NB4 (cell line): ENCODE measurements around the gene MATN3.

Experiments
- DNase-seq: peaks from one replicate; pipeline ENCODE4 v3.0.0; 2010; ENCODE audit warnings: low read depth
- H3K4me3 ChIP-seq: one replicate; pipeline ENCODE4 v1.5.1; 2011; ENCODE audit warnings: mild to moderate bottlenecking, low read depth, low read length, moderate library complexity
- MYC ChIP-seq: IDR thresholded peaks from 2 replicates; pipeline ENCODE4 v1.6.1; 2011; ENCODE audit warnings: low read depth, low read length
- POLR2A ChIP-seq: IDR thresholded peaks from 2 replicates; pipeline ENCODE4 v1.6.1; 2011; ENCODE audit warnings: mild to moderate bottlenecking; ENCODE audit not compliant: insufficient read length; ENCODE audit errors: extremely low read depth
- TF ChIP-seq, protein P1 (sequence below): IDR thresholded peaks from one replicate; pipeline ENCODE4 v1.5.1; 2012; ENCODE audit warnings: low read depth, low read length
- TF ChIP-seq, protein P2 (sequence below): IDR thresholded peaks from 2 replicates; pipeline ENCODE4 v1.6.1; 2011; ENCODE audit warnings: low read depth, low read length

Gene MATN3

DNA sequence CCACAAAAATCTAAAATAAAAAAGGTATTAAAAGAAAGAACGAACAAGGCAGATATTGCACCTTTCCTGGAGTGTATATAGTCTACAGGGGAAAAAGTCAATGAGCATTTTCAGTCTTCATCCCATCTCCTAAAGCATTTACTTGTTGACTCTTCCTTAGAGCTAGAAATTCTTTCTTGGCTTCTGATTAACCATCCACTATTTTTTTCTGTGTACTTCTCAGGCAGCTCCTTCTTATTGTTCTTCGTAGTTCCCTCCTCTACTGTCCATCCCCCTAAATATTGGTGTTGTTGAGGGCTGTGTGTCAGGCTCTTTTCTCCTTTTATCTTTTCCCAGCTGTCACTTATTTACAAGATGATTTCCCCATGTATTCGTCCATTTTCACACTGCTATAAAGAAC lies 42.5 kb upstream of the MATN3 start:
- no peak for DNase-seq
- TF ChIP-seq POLR2A (no peak), MYC (no peak)
- TF ChIP-seq, protein P1, sequence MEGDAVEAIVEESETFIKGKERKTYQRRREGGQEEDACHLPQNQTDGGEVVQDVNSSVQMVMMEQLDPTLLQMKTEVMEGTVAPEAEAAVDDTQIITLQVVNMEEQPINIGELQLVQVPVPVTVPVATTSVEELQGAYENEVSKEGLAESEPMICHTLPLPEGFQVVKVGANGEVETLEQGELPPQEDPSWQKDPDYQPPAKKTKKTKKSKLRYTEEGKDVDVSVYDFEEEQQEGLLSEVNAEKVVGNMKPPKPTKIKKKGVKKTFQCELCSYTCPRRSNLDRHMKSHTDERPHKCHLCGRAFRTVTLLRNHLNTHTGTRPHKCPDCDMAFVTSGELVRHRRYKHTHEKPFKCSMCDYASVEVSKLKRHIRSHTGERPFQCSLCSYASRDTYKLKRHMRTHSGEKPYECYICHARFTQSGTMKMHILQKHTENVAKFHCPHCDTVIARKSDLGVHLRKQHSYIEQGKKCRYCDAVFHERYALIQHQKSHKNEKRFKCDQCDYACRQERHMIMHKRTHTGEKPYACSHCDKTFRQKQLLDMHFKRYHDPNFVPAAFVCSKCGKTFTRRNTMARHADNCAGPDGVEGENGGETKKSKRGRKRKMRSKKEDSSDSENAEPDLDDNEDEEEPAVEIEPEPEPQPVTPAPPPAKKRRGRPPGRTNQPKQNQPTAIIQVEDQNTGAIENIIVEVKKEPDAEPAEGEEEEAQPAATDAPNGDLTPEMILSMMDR: no peak
- H3K4me3 ChIP-seq: no peak overlapping the region

DNA sequence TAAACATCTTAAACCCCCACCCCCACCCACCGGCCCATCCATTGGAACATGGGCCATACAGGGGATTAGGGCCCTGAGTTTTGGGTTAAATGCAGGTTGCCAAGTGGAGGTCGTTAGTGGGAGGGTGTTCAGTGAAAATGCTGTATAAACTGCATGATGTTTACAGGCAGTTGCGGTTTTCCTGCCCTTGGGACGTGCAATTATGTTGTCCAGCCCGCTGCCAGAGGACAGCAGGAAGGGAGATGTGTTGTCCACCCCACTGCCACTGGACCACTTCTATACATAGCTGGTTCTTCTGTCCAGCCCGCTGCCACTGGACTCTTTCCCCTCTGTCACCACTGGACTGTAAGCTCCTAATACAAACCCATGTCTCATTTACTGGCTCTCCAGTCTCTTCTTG lies 41.7 kb upstream of the MATN3 start:
- TF ChIP-seq, protein P2, sequence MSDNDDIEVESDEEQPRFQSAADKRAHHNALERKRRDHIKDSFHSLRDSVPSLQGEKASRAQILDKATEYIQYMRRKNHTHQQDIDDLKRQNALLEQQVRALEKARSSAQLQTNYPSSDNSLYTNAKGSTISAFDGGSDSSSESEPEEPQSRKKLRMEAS: no peak
- TF ChIP-seq, protein P1: no peak
- no peak overlapping the region for H3K4me3 ChIP-seq
- no peak for DNase-seq

DNA sequence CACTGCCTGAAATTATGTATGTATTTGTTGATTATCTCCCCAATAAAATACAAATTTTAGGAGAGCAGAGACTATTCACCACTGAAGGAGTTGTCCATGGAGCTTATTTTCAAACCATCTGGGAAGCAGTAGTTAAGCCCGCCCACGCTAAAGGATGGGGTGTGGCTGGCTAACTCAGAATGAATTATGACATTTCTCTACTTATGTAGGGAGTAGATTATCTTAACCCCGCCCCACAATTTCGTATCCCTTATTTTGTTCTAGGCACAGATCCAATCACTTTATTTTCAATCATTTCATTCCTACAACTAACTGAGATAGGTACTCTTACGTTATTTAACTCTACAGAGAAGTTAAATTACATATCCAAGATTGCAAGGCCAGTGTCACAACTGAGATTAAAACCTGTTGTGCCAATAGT lies 40.4 kb upstream of the MATN3 start:
- H3K4me3 ChIP-seq: no peak overlapping the region
- TF ChIP-seq MYC: no peak
- TF ChIP-seq, protein P2: no peak
- TF ChIP-seq POLR2A: no peak
- TF ChIP-seq, protein P1: no peak
- no peak for DNase-seq

DNA sequence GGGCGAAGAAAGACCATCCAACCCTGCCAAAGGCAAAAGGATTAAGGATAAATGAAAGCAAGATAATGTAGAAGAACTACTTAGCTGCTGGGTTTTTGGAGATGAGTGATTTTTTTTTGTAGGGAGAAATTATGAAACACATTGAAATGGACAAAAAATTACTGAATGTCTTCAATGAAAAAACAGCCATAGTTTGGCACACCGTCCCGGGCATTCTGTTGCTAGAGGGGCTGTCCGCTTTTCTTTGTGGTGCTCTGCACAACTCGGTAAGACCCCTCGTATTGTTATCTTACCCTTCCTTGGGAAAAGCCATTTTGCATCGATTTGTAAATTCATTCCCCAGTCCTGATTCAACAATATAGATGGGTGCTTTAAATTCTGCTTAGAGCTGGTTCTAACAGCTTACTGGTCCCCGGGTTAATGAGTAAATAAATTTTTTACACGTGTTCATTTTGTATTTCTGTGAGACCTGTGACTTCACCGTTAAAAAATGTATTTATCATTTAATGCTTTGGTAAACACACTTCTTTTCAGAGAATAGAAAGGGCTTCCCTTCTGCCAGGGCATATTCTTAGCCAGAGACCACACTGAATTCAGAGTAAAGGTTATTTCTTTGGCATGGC lies 39.9 kb upstream of the MATN3 start:
- peak overlapping the region; percentile 87 for H3K4me3 ChIP-seq
- DNase-seq: no peak
- no peak for TF ChIP-seq MYC
- TF ChIP-seq, protein P2: no peak

DNA sequence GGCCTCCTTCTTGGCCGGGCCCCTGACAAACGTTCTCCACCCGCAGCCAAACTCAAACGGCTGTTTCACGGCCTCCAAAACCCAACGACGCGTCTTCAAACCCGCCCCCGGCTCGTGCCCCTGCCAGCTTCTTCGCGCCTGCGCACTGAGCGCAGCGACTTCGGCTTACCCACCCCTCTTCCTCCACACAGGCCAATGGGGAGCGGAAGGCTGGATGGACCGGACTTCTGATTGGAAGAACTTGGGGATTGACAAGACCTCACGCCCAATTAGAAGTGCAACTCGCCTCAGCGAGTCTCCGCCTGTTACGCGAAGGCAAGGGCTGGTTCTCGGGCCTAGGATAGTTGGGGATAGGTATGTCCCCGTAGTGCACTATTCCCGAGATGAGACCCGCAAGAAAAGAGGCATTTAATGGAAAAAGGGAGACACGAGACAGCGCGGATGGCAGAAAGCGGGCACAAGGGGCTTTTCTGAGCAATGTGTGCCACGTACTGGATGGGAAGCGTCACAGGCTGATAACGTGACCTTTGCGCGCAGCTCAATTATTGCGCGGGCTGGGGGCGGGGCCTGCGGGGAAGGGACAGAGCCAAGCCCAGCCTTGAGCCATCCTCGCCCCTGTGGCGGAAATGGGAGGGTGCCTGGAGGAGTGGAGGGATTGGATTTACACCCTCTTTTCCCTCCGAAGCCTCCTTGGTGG lies 39.2 kb upstream of the MATN3 start, which contains the start of gene LAPTM4A:
LAPTM4A (minus strand) TSS at position 97 of the 697 bp plus-strand sequence. CDS start 108 bp downstream, outside the sequence.
- peak; percentile 100 for DNase-seq
- peak; percentile 69; the same call in 1 of the 2 replicates for TF ChIP-seq MYC
- TF ChIP-seq POLR2A: peak; percentile 20
- TF ChIP-seq, protein P1: no peak
- TF ChIP-seq, protein P2: peak; percentile 67
- peak within 1 kb of the TSS; percentile 95 for H3K4me3 ChIP-seq

DNA sequence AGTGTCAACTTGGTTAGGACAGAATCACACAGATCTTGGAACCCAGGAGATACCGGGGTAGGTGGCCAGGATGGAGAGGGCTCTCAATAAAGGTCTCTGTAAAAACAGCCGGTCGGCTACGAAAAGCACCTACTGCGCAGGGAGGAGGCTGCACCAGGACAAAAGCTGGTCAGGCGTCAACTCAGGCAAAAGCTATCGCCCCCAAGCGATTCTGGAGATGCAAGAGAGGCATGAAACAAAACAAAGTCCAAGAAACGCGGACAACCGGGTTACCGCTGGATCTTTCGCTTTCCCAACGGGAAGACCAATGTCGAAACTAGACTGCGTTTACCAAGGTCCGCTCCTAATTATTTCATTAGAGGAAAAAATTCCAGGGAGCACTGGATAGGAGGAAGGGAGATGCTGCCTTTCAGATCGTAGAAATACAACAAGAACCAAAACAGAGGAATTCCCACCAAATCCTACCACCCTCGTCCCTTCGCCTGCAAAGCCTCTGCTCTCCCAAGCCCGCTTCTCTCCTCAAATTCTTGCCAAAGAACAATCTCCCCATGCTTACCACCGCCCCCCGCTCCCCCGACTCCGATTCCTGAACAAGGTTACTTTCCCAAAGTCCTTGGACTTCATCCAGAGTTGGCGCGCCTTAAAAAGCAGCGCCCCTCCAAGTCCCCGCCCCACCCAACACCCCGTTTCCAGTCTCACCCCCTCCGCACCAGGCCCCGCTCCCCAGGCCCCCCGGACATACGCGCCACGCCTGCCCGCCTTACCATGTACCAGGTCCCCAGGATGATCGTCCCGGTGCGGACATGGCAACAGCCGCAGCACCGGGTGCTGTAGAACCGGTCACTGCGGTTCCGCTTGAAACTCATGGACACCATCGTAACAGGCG lies 38.4 kb upstream of the MATN3 start:
- H3K4me3 ChIP-seq: peak overlapping the region; percentile 95
- peak; percentile 72 for DNase-seq
- TF ChIP-seq, protein P2: no peak
- TF ChIP-seq, protein P1: peak; percentile 26
- TF ChIP-seq POLR2A (no peak), MYC (no peak; the same call in 1 of the 2 replicates)
